Left renal cortex interstitium (tissue), 4 donors: Measurements from ENCODE around the gene ACIN1. TPM values are rescaled to one million over a fixed set of nuclear protein-coding genes. Genes with fewer than 3 reads are reported as not detected.
"Not testable (repeated sequence)": the region's sequence is repeated elsewhere in the genome, so short reads cannot be mapped to it uniquely, and the experiment has no call there.

ENCODE experiments used
- DNase-seq, 4 donors: peaks; one replicate each; pipeline ENCODE4 v3.0.0-alpha.2; 2013; ENCODE audit warnings: low read depth in 4 of 4, low spot score in 2 of 4, missing footprints in 1 of 4
- polyA plus RNA-seq, 4 donors: library from polyadenylated mRNA; unstranded; fragments of 120-200 nt; gene quantifications; one replicate each; pipeline ENCODE4 v1.2.1, GENCODE V29; 2013; ENCODE audit not compliant: insufficient read length in 4 of 4

Gene ACIN1
- polyA plus RNA-seq, 4 donors, result 172 to 364 (median 273) TPM

- no peak for DNase-seq
Observed at GRCh38 chr14:23124337-23124954, 29.5 kb upstream of the ACIN1 start.

- DNase-seq, result no peak
Observed at GRCh38 chr14:23123419-23123818, 28.5 kb upstream of the ACIN1 start.

- DNase-seq, result no peak
Observed at GRCh38 chr14:23122086-23122485, 27.1 kb upstream of the ACIN1 start.

GRCh38 chr14:23121361-23121771, 26.4 kb upstream of the ACIN1 start:
- DNase-seq, result peak; percentile 41 to 64 (median 58)

GRCh38 chr14:23120541-23121251, 25.8 kb upstream of the ACIN1 start:
- peak; percentile 66 to 88 (median 78) for DNase-seq

GRCh38 chr14:23119363-23120327, 24.7 kb upstream of the ACIN1 start:
- DNase-seq, result no peak

GRCh38 chr14:23118506-23119362, 23.8 kb upstream of the ACIN1 start, which contains the start of gene CEBPE:
CEBPE (minus strand) TSS chr14:23119255; CDS start chr14:23119091, 164 bp downstream.
- no peak for DNase-seq

GRCh38 chr14:23117371-23118020, 22.6 kb upstream of the ACIN1 start:
- no peak for DNase-seq

- no peak for DNase-seq
Observed at GRCh38 chr14:23115918-23116317, 21.0 kb upstream of the ACIN1 start.

GRCh38 chr14:23115039-23115731, 20.2 kb upstream of the ACIN1 start:
- DNase-seq, result no peak

- DNase-seq, result no peak
Observed at GRCh38 chr14:23114669-23115038, 19.7 kb upstream of the ACIN1 start.

- DNase-seq, result no peak
Observed at GRCh38 chr14:23114120-23114458, 19.2 kb upstream of the ACIN1 start.

GRCh38 chr14:23113431-23114119, 18.6 kb upstream of the ACIN1 start:
- DNase-seq, result no peak

- no peak for DNase-seq
Observed at GRCh38 chr14:23112359-23113178, 17.6 kb upstream of the ACIN1 start.

GRCh38 chr14:23110579-23111365, 15.8 kb upstream of the ACIN1 start:
- DNase-seq, result no peak

- DNase-seq, result no peak
Observed at GRCh38 chr14:23109769-23110168, 14.8 kb upstream of the ACIN1 start.

GRCh38 chr14:23108169-23108568, 13.2 kb upstream of the ACIN1 start:
- DNase-seq, result not testable (repeated sequence)
